DND-41 (cell line): ENCODE results near the gene CD300LG.

Experiments used
- EZH2 ChIP-seq: IDR thresholded peaks from 3 replicates; pipeline ENCODE4 v1.6.1; 2012; ENCODE audit warnings: borderline replicate concordance, low read depth, mild to moderate bottlenecking, moderate library complexity, low read length, inconsistent platforms; ENCODE audit not compliant: severe bottlenecking
- TF ChIP-seq, protein P1 (sequence below): IDR thresholded peaks from 2 replicates; pipeline ENCODE4 v1.5.1; 2012; ENCODE audit warnings: borderline replicate concordance, low read length, moderate library complexity, mild to moderate bottlenecking; ENCODE audit not compliant: poor library complexity, severe bottlenecking; ENCODE audit errors: extremely low read depth

DNA sequence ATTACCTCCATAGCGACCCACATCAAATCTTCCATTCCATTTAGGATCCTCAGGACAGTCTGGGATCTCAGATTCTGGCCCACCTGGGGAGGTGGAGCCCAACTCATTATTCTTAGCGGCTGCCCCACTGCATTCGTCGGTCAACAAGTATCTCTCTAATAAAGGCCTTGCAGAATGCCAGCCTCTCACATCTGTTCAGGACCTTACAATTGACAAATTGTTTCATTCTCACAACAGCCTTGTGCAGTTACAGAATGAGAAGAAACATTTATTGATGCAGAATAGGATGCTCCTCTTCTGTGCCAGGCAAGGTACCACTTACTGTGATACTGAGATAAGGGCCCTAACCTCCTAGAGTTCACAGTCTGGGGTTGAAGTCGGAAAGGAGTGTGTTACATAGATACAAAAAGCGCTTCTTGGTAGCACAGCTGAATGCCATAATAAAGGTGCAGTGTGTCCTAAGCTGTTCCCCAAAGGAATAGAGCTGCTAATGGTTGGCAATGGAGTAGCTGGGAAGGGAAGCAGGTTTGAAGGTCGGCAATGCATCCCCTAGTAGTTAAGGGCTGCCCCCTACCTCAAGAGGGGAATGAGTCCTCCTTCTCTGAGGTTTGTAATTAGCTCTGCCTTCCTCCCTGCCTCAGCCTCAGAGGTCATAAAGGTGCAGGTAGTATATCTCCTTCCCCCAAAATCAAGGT is 62.7 kb downstream of the CD300LG start:
- TF ChIP-seq, protein P1, sequence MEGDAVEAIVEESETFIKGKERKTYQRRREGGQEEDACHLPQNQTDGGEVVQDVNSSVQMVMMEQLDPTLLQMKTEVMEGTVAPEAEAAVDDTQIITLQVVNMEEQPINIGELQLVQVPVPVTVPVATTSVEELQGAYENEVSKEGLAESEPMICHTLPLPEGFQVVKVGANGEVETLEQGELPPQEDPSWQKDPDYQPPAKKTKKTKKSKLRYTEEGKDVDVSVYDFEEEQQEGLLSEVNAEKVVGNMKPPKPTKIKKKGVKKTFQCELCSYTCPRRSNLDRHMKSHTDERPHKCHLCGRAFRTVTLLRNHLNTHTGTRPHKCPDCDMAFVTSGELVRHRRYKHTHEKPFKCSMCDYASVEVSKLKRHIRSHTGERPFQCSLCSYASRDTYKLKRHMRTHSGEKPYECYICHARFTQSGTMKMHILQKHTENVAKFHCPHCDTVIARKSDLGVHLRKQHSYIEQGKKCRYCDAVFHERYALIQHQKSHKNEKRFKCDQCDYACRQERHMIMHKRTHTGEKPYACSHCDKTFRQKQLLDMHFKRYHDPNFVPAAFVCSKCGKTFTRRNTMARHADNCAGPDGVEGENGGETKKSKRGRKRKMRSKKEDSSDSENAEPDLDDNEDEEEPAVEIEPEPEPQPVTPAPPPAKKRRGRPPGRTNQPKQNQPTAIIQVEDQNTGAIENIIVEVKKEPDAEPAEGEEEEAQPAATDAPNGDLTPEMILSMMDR, result no peak
- no peak for TF ChIP-seq EZH2
